SU-DHL-6 (cell line): ENCODE data around the gene LRRC3.

Experiments
- H2AFZ ChIP-seq: fragments of 200-600 bp; sonication (generic); 2 replicates; pipeline ENCODE4 v1.6.1; 2014; ENCODE audit warnings: low read depth, mild to moderate bottlenecking, moderate library complexity, mixed read lengths, antibody characterized with exemption, low read length; ENCODE audit not compliant: severe bottlenecking
- H3F3A ChIP-seq: fragments of 200-600 bp; shearing (Covaris generic); 2 replicates; pipeline ENCODE4 v1.6.0; 2016; ENCODE audit warnings: antibody characterized with exemption, mild to moderate bottlenecking; ENCODE audit not compliant: insufficient read depth
- H3K27ac ChIP-seq: fragments of 200-600 bp; sonication (generic); 2 replicates; pipeline ENCODE4 v1.5.1; 2016; ENCODE audit warnings: low read depth, mild to moderate bottlenecking, low read length, moderate library complexity, mixed read lengths
- H3K27me3 ChIP-seq: fragments of 200-600 bp; sonication (generic), shearing (Covaris generic); 2 replicates; pipeline ENCODE4 v1.6.0; 2014; ENCODE audit warnings: mild to moderate bottlenecking, low read length
- H3K36me3 ChIP-seq: fragments of 200-600 bp; sonication (generic); 2 replicates; pipeline ENCODE4 v1.6.1; 2014; ENCODE audit warnings: mild to moderate bottlenecking, low read length, mixed read lengths
- H3K4me2 ChIP-seq: fragments of 300-600, 200-600 bp; shearing (Covaris generic), sonication (generic); 2 replicates; pipeline ENCODE4 v1.6.0; 2014; ENCODE audit warnings: low read length, low read depth, mild to moderate bottlenecking; ENCODE audit not compliant: poor library complexity, severe bottlenecking
- H3K4me3 ChIP-seq: fragments of 200-600 bp; sonication (generic); 2 replicates; pipeline ENCODE4 v1.5.1; 2014; ENCODE audit warnings: antibody characterized with exemption, low read length, mild to moderate bottlenecking, mixed read lengths; ENCODE audit not compliant: insufficient read depth, poor library complexity, severe bottlenecking
- H3K79me2 ChIP-seq: fragments of 200-600 bp; sonication (generic); 2 replicates; pipeline ENCODE4 v1.6.1; 2014; ENCODE audit warnings: mild to moderate bottlenecking, low read length, moderate library complexity; ENCODE audit not compliant: insufficient read depth
- H3K9ac ChIP-seq: fragments of 200-600 bp; sonication (generic); 2 replicates; pipeline ENCODE4 v1.7.0; 2014; ENCODE audit warnings: mild to moderate bottlenecking, low read length
- H3K9me2 ChIP-seq: fragments of 200-600 bp; sonication (generic); replicated peaks from 2 replicates; pipeline ENCODE4 v1.6.1; 2014; ENCODE audit warnings: low read length; ENCODE audit not compliant: insufficient read depth
- H3K9me3 ChIP-seq: fragments of 200-600 bp; sonication (generic); 2 replicates; pipeline ENCODE4 v1.6.1; 2014; ENCODE audit warnings: low read length, mixed read lengths; ENCODE audit not compliant: insufficient read depth
- H4K20me1 ChIP-seq: fragments of 200-600 bp; sonication (generic); 2 replicates; pipeline ENCODE4 v1.6.1; 2014; ENCODE audit warnings: low read depth, mild to moderate bottlenecking, antibody characterized with exemption, low read length, moderate library complexity, mixed read lengths
- CTCF ChIP-seq: fragments of 200-600 bp; sonication (generic); IDR thresholded peaks from one replicate; pipeline ENCODE4 v1.5.1; 2017; ENCODE audit warnings: antibody characterized with exemption, mild to moderate bottlenecking, low read length, moderate library complexity; ENCODE audit not compliant: insufficient read depth, poor library complexity, severe bottlenecking
- EZH2phosphoT487 ChIP-seq: fragments of 200-600 bp; sonication (generic), shearing (Covaris generic); conservative IDR thresholded peaks from 2 replicates; pipeline ENCODE4 v1.6.1; 2018; ENCODE audit warnings: mild to moderate bottlenecking, antibody characterized with exemption, low read length, moderate library complexity, mixed read lengths

LRRC3 gene

DNA sequence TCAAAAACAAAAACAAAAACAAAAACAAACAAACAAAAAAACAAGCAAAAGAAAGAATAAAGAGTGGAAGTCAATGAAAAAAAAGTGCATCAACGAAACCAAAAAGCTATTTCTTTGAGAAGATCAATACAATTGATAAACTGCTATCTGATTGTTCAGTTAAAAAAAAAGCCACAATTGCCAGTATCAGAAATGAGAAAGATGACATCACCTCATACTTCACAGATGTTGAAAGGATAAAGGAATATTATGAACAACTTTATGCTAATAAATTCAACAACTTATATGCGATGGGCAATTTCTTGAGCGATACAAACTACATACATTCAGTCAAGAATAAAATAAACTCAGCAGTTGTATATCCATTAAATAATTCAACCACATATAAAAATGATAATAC, 2.2 kb upstream of the LRRC3 start:
- Histone ChIP-seq H3K4me3 (no peak overlapping the region), H3K36me3 (no peaks in the 10 kb centered on the region), H3F3A (no peaks in the 10 kb centered on the region), H3K9me3 (no peaks in the 10 kb centered on the region), H3K9ac (no peak overlapping the region), H3K27me3 (no peaks in the 10 kb centered on the region), H4K20me1 (no peaks in the 10 kb centered on the region), H3K27ac (no peak overlapping the region), H3K9me2 (no peaks in the 10 kb centered on the region), H3K4me2 (no peak overlapping the region), H3K79me2 (no peaks in the 10 kb centered on the region), H2AFZ (no peak overlapping the region)
- TF ChIP-seq EZH2phosphoT487 (no peak), CTCF (no peak)

GRCh38 chr21:44454058-44454457, 1.3 kb upstream of the LRRC3 start:
- TF ChIP-seq EZH2phosphoT487 (no peak), CTCF (no peak)
- H2AFZ ChIP-seq: no peak overlapping the region
- no peak overlapping the region for H3K27ac ChIP-seq
- no peaks in the 10 kb centered on the region for H3K36me3 ChIP-seq
- no peaks in the 10 kb centered on the region for H3F3A ChIP-seq
- no peaks in the 10 kb centered on the region for H3K27me3 ChIP-seq
- H3K4me3 ChIP-seq: no peak overlapping the region
- H4K20me1 ChIP-seq: no peaks in the 10 kb centered on the region
- no peak overlapping the region for H3K9ac ChIP-seq
- H3K79me2 ChIP-seq: no peaks in the 10 kb centered on the region
- no peaks in the 10 kb centered on the region for H3K9me3 ChIP-seq
- H3K9me2 ChIP-seq: no peaks in the 10 kb centered on the region
- no peak overlapping the region for H3K4me2 ChIP-seq

DNA sequence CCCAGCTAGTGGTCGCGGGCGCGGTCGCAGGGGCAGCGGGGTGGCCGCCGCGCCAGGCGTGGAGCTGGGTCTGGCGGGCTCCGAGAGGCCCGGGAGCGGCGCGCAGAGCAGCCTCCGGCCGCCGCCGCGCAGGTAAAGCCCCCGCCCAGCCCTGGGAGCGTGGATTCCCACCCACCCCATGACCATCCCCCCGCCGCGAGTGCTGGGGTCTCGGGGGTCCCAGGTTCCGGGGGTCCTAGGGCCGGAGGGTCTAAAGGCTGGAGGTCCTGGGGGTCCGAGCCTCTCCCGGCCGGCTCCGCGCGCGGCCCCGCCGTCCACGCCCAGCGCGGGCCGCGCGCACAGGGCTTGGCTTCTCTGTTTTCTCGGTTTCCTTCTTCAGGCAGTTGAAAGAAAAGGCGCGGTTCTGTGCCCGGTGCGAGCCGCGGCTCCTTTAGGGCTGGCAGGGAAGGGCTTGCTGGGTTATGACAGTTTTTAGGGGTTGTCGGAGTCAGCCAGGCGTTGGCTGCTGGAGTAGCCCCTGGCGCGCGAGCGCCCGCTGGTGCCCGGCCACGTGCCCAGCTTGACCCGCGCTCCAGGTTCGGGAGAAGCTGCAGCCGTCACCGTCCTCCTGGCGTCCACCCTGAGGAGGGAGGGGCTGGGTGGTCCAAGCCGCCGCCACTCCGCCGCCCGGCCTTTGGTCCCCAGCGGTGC, 359 bp downstream of the LRRC3 start:
- Histone ChIP-seq H3K9me3 (no peaks in the 10 kb centered on the region), H2AFZ (no peak overlapping the region), H3K36me3 (no peaks in the 10 kb centered on the region), H3K27ac (no peak overlapping the region), H4K20me1 (no peaks in the 10 kb centered on the region), H3K4me2 (no peak overlapping the region), H3K9ac (no peak overlapping the region), H3K27me3 (no peaks in the 10 kb centered on the region), H3K4me3 (no peak overlapping the region), H3K9me2 (no peaks in the 10 kb centered on the region), H3K79me2 (no peaks in the 10 kb centered on the region), H3F3A (no peaks in the 10 kb centered on the region)
- no peak for TF ChIP-seq EZH2phosphoT487

DNA sequence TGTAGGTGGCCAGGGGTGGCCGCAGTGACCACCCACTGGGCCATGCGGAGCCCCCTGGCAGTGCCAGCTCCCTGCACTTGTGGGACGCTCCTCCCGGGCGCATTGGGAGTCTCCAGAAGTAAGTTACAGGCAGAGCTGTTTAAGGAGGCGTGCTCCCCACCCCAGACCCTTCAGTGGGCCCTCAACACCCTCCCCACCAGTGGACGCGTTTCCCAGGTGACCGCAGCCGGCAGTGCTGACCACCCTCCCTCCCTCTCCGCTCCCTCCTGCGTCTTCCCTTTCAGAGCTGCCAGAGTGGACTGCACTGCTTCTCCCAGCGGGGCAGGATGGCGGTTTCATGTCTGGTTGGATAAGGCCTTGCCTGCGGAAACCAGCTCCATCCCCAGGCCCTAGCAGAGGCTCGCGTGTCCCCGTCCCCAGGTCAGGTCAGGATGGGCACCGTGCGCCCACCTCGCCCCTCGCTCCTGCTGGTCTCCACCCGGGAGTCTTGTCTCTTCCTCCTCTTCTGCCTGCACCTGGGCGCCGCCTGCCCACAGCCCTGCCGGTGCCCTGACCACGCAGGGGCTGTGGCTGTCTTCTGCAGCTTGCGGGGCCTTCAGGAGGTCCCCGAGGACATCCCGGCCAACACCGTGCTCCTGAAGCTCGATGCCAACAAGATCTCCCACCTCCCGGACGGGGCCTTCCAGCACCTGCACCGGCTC, 1.1 kb downstream of the LRRC3 start:
- TF ChIP-seq CTCF: no peak
- TF ChIP-seq EZH2phosphoT487: no peak
- Histone ChIP-seq H3K9me2 (no peaks in the 10 kb centered on the region), H3F3A (no peaks in the 10 kb centered on the region), H3K4me3 (no peak overlapping the region), H3K27me3 (no peaks in the 10 kb centered on the region), H2AFZ (no peak overlapping the region), H3K9me3 (no peaks in the 10 kb centered on the region), H3K79me2 (no peaks in the 10 kb centered on the region), H3K27ac (no peak overlapping the region), H4K20me1 (no peaks in the 10 kb centered on the region), H3K36me3 (no peaks in the 10 kb centered on the region), H3K4me2 (no peak overlapping the region), H3K9ac (no peak overlapping the region)
